GM12892 (cell line): ENCODE results near the gene FAM83F.
A peak's percentile ranks its signal among the peaks of the same experiment; 100 is the strongest.

ENCODE experiments used
- POLR2A ChIP-seq: IDR thresholded peaks from 2 replicates; pipeline ENCODE4 v1.6.1; 2011; ENCODE audit warnings: low read depth, low read length, control low read depth
- POLR2AphosphoS5 ChIP-seq: IDR thresholded peaks from 2 replicates; pipeline ENCODE4 v1.6.1; 2011; ENCODE audit warnings: low read depth, low read length, control low read depth
- TAF1 ChIP-seq: IDR thresholded peaks from 2 replicates; pipeline ENCODE4 v1.6.1; 2011; ENCODE audit warnings: low read depth, mild to moderate bottlenecking, control low read depth, low read length, borderline replicate concordance

DNA sequence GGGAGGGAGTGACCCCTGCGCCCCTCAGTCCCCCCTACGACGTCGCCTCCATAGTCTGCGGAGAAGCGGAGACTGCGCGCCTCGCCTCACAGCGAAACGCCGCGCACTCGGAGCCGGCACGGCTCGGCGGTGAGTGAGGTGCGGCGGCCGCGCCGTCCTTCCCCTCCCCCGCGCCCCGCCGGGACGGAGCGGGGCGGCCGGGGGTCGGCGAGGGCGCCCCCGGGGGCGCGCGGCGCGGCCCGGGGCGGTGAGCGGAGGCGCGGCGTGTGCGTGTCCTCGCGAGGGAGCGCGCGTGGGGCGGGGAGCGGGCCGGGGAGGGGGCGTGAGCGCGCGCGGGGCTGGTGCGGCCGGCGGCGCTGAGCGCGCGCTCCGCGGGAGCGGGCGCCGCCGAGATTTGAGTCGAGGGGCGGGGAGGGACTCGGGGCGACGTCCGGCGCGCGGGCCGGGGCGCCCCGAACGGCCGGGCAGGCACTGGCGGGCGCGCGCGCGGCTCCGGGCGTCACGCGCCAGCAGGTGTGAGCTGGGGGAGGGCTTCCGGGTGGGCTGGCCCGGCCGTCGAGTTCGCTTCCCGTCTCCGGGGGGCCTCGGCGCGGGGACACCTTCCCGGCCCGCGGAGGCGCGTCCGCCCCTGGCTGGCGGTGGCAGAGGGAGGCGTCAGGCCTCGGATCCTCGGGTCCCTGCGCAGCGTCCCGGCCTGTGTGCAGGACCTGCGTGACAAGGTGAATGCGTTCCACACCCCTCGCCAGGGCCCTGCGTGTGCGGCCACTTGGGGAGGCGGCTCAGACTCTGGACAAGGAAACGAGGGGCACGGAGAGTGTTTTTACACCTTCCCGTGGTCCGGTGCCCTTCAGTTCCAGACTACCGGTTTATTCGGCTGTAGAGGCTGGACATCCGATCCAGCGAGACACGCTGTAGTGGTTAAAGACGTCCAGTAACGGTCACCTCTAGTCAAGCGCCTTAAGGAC lies 50.4 kb downstream of the FAM83F start:
- TF ChIP-seq POLR2AphosphoS5 (no peak), POLR2A (peak; percentile 59; the same call in 1 of the 2 replicates), TAF1 (no peak)
